ENCODE data around the gene ALDH3B1.

DNA sequence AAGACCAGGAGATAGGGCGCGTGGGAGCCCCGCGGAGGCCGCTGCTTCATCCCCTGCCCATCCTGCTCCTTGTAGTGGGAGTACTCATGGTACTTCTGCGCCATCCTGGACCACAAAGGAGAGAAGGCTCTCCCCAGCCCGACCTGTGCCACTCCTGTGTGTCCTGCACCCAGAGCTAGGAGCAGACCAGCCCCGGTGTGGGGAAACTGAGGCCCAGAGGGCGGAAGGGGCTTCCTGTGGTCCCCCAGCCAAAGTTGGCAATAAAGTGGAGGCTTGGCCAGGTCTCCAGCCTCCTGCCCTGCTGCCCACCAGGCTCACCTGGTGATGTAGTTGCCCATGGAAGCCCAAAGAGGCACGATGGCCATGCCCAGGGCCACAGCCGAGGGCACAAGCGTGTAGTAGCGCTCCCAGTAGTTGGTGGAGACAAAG, 10.9 kb upstream of the ALDH3B1 start:
- TF ChIP-seq ZNF354B (CRISPR knock-in tag; IDR thresholded peaks at IDR 0.05) (no peak), MIER1 (IDR thresholded peaks at IDR 0.05; ENCODE audit: low read depth) (no peak), MAFF (IDR thresholded peaks at IDR 0.05; ENCODE audit: low read length) (no peak), TEAD4 (IDR thresholded peaks at IDR 0.05; ENCODE audit: low read length) (no peak), TEAD4 (CRISPR knock-in tag; IDR thresholded peaks at IDR 0.05; ENCODE audit: borderline replicate concordance) (no peak), MAX (CRISPR knock-in tag; IDR thresholded peaks at IDR 0.05) (no peak), ZNF217 (CRISPR knock-in tag; IDR thresholded peaks at IDR 0.05) (no peak), ZNF3 (CRISPR knock-in tag; IDR thresholded peaks at IDR 0.05) (no peak), U2AF1 (optimal IDR thresholded peaks at IDR 0.05; ENCODE audit: low read depth, low read length) (no peak)
- TF ChIP-seq, protein P1, sequence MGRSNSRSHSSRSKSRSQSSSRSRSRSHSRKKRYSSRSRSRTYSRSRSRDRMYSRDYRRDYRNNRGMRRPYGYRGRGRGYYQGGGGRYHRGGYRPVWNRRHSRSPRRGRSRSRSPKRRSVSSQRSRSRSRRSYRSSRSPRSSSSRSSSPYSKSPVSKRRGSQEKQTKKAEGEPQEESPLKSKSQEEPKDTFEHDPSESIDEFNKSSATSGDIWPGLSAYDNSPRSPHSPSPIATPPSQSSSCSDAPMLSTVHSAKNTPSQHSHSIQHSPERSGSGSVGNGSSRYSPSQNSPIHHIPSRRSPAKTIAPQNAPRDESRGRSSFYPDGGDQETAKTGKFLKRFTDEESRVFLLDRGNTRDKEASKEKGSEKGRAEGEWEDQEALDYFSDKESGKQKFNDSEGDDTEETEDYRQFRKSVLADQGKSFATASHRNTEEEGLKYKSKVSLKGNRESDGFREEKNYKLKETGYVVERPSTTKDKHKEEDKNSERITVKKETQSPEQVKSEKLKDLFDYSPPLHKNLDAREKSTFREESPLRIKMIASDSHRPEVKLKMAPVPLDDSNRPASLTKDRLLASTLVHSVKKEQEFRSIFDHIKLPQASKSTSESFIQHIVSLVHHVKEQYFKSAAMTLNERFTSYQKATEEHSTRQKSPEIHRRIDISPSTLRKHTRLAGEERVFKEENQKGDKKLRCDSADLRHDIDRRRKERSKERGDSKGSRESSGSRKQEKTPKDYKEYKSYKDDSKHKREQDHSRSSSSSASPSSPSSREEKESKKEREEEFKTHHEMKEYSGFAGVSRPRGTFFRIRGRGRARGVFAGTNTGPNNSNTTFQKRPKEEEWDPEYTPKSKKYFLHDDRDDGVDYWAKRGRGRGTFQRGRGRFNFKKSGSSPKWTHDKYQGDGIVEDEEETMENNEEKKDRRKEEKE (IDR thresholded peaks at IDR 0.05; ENCODE audit: borderline replicate concordance in 1 of 2, control insufficient read depth in 1 of 2, low read depth in 2 of 2, low read length in 1 of 2): no peak
- TF ChIP-seq, protein P2, sequence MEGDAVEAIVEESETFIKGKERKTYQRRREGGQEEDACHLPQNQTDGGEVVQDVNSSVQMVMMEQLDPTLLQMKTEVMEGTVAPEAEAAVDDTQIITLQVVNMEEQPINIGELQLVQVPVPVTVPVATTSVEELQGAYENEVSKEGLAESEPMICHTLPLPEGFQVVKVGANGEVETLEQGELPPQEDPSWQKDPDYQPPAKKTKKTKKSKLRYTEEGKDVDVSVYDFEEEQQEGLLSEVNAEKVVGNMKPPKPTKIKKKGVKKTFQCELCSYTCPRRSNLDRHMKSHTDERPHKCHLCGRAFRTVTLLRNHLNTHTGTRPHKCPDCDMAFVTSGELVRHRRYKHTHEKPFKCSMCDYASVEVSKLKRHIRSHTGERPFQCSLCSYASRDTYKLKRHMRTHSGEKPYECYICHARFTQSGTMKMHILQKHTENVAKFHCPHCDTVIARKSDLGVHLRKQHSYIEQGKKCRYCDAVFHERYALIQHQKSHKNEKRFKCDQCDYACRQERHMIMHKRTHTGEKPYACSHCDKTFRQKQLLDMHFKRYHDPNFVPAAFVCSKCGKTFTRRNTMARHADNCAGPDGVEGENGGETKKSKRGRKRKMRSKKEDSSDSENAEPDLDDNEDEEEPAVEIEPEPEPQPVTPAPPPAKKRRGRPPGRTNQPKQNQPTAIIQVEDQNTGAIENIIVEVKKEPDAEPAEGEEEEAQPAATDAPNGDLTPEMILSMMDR (IDR thresholded peaks at IDR 0.05 in 2 of 3, conservative IDR thresholded peaks at IDR 0.05 in 1 of 3; ENCODE audit: insufficient read depth in 2 of 3, low read depth in 1 of 3, low read length in 3 of 3): no peak

Measured in K562 (cell line).